ENCODE results near the gene PCDHB5. TPM values are rescaled to one million over a fixed set of nuclear protein-coding genes. Genes with fewer than 3 reads are reported as not detected.

PCDHB5 gene
- total and polyA plus RNA-seq, 10 of the 15 experiments (the other 5 are each of a cell fraction or from before 2014, with no cell fraction given): 0.09 TPM; not detected in 9

DNA sequence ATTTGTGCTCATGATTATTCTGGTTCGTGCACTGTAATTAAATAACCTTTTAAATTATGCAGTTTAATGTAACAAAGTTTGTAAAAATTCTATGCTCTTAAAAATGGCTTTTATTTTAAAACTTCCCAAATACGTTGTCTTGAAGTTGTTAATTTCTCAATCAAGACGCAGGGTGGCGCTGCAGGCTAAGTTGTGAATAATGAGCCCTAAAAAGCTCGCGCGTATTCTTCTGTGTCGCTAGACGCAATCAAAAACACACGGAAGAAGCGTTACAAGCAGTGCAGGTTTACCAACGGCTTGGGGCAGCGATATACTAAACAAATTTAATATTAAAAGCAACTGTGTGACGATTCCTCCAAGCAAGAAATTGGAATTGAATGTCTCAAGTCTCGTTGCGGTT, 13.4 kb upstream of the PCDHB5 start, which contains the start of gene PCDHB4:
TSS of gene PCDHB4 (plus strand) at position 256 of the 400 bp plus-strand sequence. CDS start 181 bp downstream, outside the sequence.
- Histone ChIP-seq H3K27ac (ENCODE audit: control insufficient read depth, insufficient read depth) (no peak within 1 kb of the TSS), H2AFZ (ENCODE audit: control insufficient read depth, low read depth, low read length) (no peak within 1 kb of the TSS), H3K4me3 (no peak within 1 kb of the TSS), H3K4me1 (ENCODE audit: control insufficient read depth, insufficient read depth, low read length) (no peaks in the 10 kb centered on the region), H3K4me2 (ENCODE audit: control insufficient read depth, insufficient read depth) (no peak within 1 kb of the TSS), H4K20me1 (ENCODE audit: control insufficient read depth, insufficient read depth) (no peaks in the 10 kb centered on the region), H3K27me3 (replicated peaks in 1 of 2; ENCODE audit: control insufficient read depth in 2 of 2, insufficient read depth in 2 of 2, low read length in 1 of 2) (no peaks in the 10 kb centered on the region), H3K9me3 (replicated peaks; ENCODE audit: control insufficient read depth, insufficient read depth, low read length) (no peaks in the 10 kb centered on the region; the same call in 1 of the 3 replicates), H3K79me2 (ENCODE audit: control insufficient read depth, insufficient read depth, low read length) (no peaks in the 10 kb centered on the region), H3K36me3 (ENCODE audit: control insufficient read depth in 2 of 2, insufficient read depth in 2 of 2, low read length in 1 of 2) (no peaks in the 10 kb centered on the region), H3K9ac (ENCODE audit: control insufficient read depth, insufficient read depth, low read length) (no peak within 1 kb of the TSS)
- TF ChIP-seq, protein P1, sequence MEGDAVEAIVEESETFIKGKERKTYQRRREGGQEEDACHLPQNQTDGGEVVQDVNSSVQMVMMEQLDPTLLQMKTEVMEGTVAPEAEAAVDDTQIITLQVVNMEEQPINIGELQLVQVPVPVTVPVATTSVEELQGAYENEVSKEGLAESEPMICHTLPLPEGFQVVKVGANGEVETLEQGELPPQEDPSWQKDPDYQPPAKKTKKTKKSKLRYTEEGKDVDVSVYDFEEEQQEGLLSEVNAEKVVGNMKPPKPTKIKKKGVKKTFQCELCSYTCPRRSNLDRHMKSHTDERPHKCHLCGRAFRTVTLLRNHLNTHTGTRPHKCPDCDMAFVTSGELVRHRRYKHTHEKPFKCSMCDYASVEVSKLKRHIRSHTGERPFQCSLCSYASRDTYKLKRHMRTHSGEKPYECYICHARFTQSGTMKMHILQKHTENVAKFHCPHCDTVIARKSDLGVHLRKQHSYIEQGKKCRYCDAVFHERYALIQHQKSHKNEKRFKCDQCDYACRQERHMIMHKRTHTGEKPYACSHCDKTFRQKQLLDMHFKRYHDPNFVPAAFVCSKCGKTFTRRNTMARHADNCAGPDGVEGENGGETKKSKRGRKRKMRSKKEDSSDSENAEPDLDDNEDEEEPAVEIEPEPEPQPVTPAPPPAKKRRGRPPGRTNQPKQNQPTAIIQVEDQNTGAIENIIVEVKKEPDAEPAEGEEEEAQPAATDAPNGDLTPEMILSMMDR (IDR thresholded peaks at IDR 0.05 in 2 of 3, conservative IDR thresholded peaks at IDR 0.05 in 1 of 3; ENCODE audit: control insufficient read depth in 2 of 3, extremely low read depth in 1 of 3, insufficient read depth in 1 of 3, low read depth in 3 of 3, low read length in 3 of 3): no peak
- TF ChIP-seq ZSCAN29 (IDR thresholded peaks at IDR 0.05) (no peak), SRF (IDR thresholded peaks at IDR 0.05; ENCODE audit: low read depth in 2 of 2, low read length in 2 of 2) (no peak), MYC (IDR thresholded peaks at IDR 0.05; ENCODE audit: insufficient read depth, insufficient read length, insufficient replicate concordance, low read length, severe bottlenecking) (no peak), LARP7 (IDR thresholded peaks at IDR 0.05) (no peak), WRNIP1 (IDR thresholded peaks at IDR 0.05; ENCODE audit: borderline replicate concordance, low read depth, low read length) (no peak), SUZ12 (IDR thresholded peaks at IDR 0.05; ENCODE audit: unreplicated experiment) (no peak), MYB (IDR thresholded peaks at IDR 0.05; ENCODE audit: borderline replicate concordance, low read depth, low read length) (no peak), ZBED1 (IDR thresholded peaks at IDR 0.05; ENCODE audit: borderline replicate concordance) (no peak), SMAD5 (IDR thresholded peaks at IDR 0.05; ENCODE audit: low read depth) (no peak), ZNF24 (IDR thresholded peaks at IDR 0.05) (no peak), EED (IDR thresholded peaks at IDR 0.05; ENCODE audit: low read depth) (no peak), KLF5 (IDR thresholded peaks at IDR 0.05; ENCODE audit: partially characterized antibody) (no peak), CREM (IDR thresholded peaks at IDR 0.05; ENCODE audit: low read depth) (no peak), HDAC6 (IDR thresholded peaks at IDR 0.05; ENCODE audit: unreplicated experiment) (no peak), PML (IDR thresholded peaks at IDR 0.05; ENCODE audit: low read length) (no peak)
- TF ChIP-seq, protein P2, sequence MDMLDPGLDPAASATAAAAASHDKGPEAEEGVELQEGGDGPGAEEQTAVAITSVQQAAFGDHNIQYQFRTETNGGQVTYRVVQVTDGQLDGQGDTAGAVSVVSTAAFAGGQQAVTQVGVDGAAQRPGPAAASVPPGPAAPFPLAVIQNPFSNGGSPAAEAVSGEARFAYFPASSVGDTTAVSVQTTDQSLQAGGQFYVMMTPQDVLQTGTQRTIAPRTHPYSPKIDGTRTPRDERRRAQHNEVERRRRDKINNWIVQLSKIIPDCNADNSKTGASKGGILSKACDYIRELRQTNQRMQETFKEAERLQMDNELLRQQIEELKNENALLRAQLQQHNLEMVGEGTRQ (IDR thresholded peaks at IDR 0.05; ENCODE audit: borderline replicate concordance, low read depth, low read length): no peak
- ATAC-seq (no peak), FAIRE-seq (no peak), DNase-seq (ENCODE audit: low read depth, low spot score) (no peak)
- ChIA-PET POLR2A (no interaction called here), SMC1A (ENCODE audit: uncharacterized antibody, unreplicated experiment) (no interaction called here), RAD21 (ENCODE audit: unreplicated experiment) (no interaction called here), CTCF (interaction anchor here (1.2 kb wide), 1 partner anchor 17 kb away, joined by 5 read pairs; no protein-coding TSS in a partner anchor)
- intact Hi-C loops (cut with micrococcal nuclease; ENCODE audit: unreplicated experiment): no loop called here
- BruUV-seq (replicated peaks): no TSS peak
- in situ Hi-C loops (cut with MboI): no loop called here
- 44% methylated on average over 16 of the region's 16 CpGs for WGBS (ENCODE audit: insufficient coverage, insufficient replicate concordance, low lambda C conversion rate, missing lambda C conversion rate)
